A673 (cell line): ENCODE results near the gene TPM3. TPM values are rescaled to one million over a fixed set of nuclear protein-coding genes. Genes with fewer than 3 reads are reported as not detected.

Source experiments
- BruUV-seq: library from RNA; stranded (reverse); fragments of 400-500 nt; replicated peaks from 2 replicates; lab custom pipeline; 2021; lab: Mats Ljungman, UMichigan
- CTCF ChIA-PET: fragments of 300-600 bp; sonication (Branson Sonifier 250); formaldehyde crosslinking; loops from one replicate; lab custom pipeline; 2022; ENCODE audit warnings: antibody characterized with exemption; lab: Charles Lee
- POLR2A ChIA-PET: fragments of 300-600 bp; sonication (Branson Sonifier 250); formaldehyde crosslinking; loops from one replicate; lab custom pipeline; 2022; ENCODE audit warnings: antibody characterized with exemption; ENCODE audit not compliant: low non-redundant PET; lab: Charles Lee
- DNase-seq: peaks from one replicate; pipeline ENCODE4 v3.0.0-alpha.2; 2015; ENCODE audit warnings: low spot score
- H3K27ac ChIP-seq: fragments of 200-600 bp; sonication (generic); 2 replicates; pipeline ENCODE4 v1.5.1; 2016; ENCODE audit warnings: mixed run types, low read depth, mild to moderate bottlenecking, mixed read lengths, antibody characterized with exemption, low read length; ENCODE audit not compliant: poor library complexity, severe bottlenecking
- H3K27me3 ChIP-seq: fragments of 200-600 bp; sonication (generic); replicated peaks from 2 replicates; pipeline ENCODE4 v1.6.1; 2017; ENCODE audit warnings: mixed run types, low read depth, mild to moderate bottlenecking, mixed read lengths, antibody characterized with exemption, low read length; ENCODE audit not compliant: insufficient read depth, poor library complexity
- H3K36me3 ChIP-seq: fragments of 200-600 bp; sonication (generic); 2 replicates; pipeline ENCODE4 v1.6.1; 2016; ENCODE audit warnings: mixed run types, mild to moderate bottlenecking, mixed read lengths, antibody characterized with exemption, low read length; ENCODE audit not compliant: insufficient read depth, poor library complexity, severe bottlenecking
- H3K4me1 ChIP-seq: fragments of 200-600 bp; sonication (generic); 2 replicates; pipeline ENCODE4 v1.6.1; 2017; ENCODE audit warnings: mixed run types, mild to moderate bottlenecking, mixed read lengths, antibody characterized with exemption, low read length; ENCODE audit not compliant: insufficient read depth, poor library complexity, severe bottlenecking
- H3K4me3 ChIP-seq: fragments of 200-600 bp; sonication (generic); 2 replicates; pipeline ENCODE4 v1.5.1; 2016; ENCODE audit warnings: low read depth, mixed run types, mild to moderate bottlenecking, mixed read lengths, low read length; ENCODE audit not compliant: poor library complexity, severe bottlenecking
- H3K9me3 ChIP-seq: fragments of 200-600 bp; sonication (generic); 2 replicates; pipeline ENCODE4 v1.6.1; 2016; ENCODE audit warnings: mixed run types, low read depth, mild to moderate bottlenecking, mixed read lengths, antibody characterized with exemption, low read length; ENCODE audit not compliant: poor library complexity, severe bottlenecking
- EZH2 ChIP-seq: fragments of 200-600 bp; sonication (generic); IDR thresholded peaks from 2 replicates; pipeline ENCODE4 v1.6.1; 2017; ENCODE audit warnings: borderline replicate concordance, low read depth, mild to moderate bottlenecking, mixed read lengths, antibody characterized with exemption, low read length; ENCODE audit not compliant: poor library complexity, severe bottlenecking
- intact Hi-C: fragments of 100-400 bp; cut with micrococcal nuclease; formaldehyde crosslinking; loops from one replicate; pipeline ENCODE4 v1.10.0; 2022; ENCODE audit not compliant: unreplicated experiment
- total RNA-seq: library from RNA; stranded (reverse); gene quantifications from 2 replicates; pipeline ENCODE4 v1.2.3, GENCODE V29; 2021
- TF ChIP-seq, protein P1 (sequence below): fragments of 300-800, 200-600 bp; sonication (generic); conservative IDR thresholded peaks from 2 replicates; pipeline ENCODE4 v1.5.1; 2017; ENCODE audit warnings: low read depth, mild to moderate bottlenecking, antibody characterized with exemption, low read length, moderate library complexity, mixed read lengths

The TPM3 gene
- total RNA-seq, 1 experiment from 2014 or later, result 746 TPM

- peaks cover 47% of the 10 kb centered on the region for H3K36me3 ChIP-seq
- ChIA-PET POLR2A (no interaction called here), CTCF (interaction anchor here (0.6 kb wide), 1 partner anchor 23 kb away, joined by 8 read pairs; no protein-coding TSS in a partner anchor)
- TF ChIP-seq, protein P1, sequence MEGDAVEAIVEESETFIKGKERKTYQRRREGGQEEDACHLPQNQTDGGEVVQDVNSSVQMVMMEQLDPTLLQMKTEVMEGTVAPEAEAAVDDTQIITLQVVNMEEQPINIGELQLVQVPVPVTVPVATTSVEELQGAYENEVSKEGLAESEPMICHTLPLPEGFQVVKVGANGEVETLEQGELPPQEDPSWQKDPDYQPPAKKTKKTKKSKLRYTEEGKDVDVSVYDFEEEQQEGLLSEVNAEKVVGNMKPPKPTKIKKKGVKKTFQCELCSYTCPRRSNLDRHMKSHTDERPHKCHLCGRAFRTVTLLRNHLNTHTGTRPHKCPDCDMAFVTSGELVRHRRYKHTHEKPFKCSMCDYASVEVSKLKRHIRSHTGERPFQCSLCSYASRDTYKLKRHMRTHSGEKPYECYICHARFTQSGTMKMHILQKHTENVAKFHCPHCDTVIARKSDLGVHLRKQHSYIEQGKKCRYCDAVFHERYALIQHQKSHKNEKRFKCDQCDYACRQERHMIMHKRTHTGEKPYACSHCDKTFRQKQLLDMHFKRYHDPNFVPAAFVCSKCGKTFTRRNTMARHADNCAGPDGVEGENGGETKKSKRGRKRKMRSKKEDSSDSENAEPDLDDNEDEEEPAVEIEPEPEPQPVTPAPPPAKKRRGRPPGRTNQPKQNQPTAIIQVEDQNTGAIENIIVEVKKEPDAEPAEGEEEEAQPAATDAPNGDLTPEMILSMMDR, result no peak
- TF ChIP-seq EZH2, result no peak
- H3K4me3 ChIP-seq, result peak overlapping the region; percentile 71
- BruUV-seq, result no TSS peak
- H3K27ac ChIP-seq, result peak overlapping the region; percentile 96
- H3K27me3 ChIP-seq, result no peaks in the 10 kb centered on the region
- peaks cover 23% of the 10 kb centered on the region for H3K4me1 ChIP-seq
- DNase-seq, result no peak
- intact Hi-C loops, result no loop called here
- H3K9me3 ChIP-seq, result no peaks in the 10 kb centered on the region
Observed at GRCh38 chr1:154222518-154222917, 30.6 kb upstream of the TPM3 start.

DNA sequence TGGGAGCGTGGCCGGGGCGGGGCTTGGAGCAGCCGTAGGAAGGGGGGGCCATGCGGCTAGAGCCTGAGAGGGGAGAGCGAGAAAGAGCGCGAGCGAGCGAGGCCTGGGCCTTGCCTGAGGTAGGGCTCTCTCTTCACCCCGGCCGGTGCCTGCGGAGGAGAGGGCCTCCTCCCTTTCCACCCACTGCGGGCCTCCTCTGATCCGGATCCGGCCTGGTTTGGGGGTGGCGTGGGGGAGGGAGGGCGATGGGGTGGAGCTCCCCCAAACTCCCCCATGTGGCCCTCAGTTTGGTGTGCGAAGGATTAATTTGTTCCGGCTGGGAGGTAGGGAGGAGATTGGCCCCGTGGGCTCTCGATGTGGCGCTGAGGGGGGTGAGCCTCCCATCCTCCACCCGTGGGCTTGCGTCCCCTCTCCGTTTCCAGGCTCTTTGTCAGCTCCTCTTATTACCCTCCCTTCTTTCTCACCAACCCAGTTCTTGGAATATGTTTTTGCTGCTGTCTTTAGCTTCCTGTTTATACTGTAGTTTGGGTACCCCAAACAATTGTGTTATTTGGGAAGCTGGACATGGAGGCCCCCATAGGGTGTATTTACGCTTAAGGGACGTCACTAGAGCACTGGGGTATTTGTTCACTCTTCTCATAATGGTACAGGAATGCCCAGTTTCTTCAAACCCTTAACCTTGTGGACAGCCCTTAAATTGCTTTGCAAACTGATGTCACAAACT, 29.5 kb upstream of the TPM3 start:
- TF ChIP-seq EZH2, result no peak
- TF ChIP-seq, protein P1, result no peak
- peaks cover 43% of the 10 kb centered on the region for H3K36me3 ChIP-seq
- H3K9me3 ChIP-seq, result no peaks in the 10 kb centered on the region
- DNase-seq, result peak; percentile 69
- H3K27ac ChIP-seq, result peak overlapping the region; percentile 96
- H3K4me3 ChIP-seq, result peak overlapping the region; percentile 71
- CTCF ChIA-PET, result interaction anchor here (0.6 kb wide), 1 partner anchor 657 kb away, joined by 3 read pairs; no protein-coding TSS in a partner anchor
- BruUV-seq, result no TSS peak
- POLR2A ChIA-PET, result no interaction called here
- no peaks in the 10 kb centered on the region for H3K27me3 ChIP-seq
- intact Hi-C loops, result no loop called here
- H3K4me1 ChIP-seq, result peaks cover 23% of the 10 kb centered on the region

- H3K27me3 ChIP-seq, result no peaks in the 10 kb centered on the region
- peak overlapping the region; percentile 96 for H3K27ac ChIP-seq
- peaks cover 37% of the 10 kb centered on the region for H3K36me3 ChIP-seq
- POLR2A ChIA-PET, result interaction anchor here (0.9 kb wide), 1 partner anchor 231 kb away, joined by 11 read pairs; no protein-coding TSS in a partner anchor
- intact Hi-C loops, result no loop called here
- CTCF ChIA-PET, result no interaction called here
- BruUV-seq, result no TSS peak
- no peak for TF ChIP-seq EZH2
- TF ChIP-seq, protein P1, result no peak
- peak overlapping the region; percentile 71 for H3K4me3 ChIP-seq
- H3K9me3 ChIP-seq, result no peaks in the 10 kb centered on the region
- peaks cover 23% of the 10 kb centered on the region for H3K4me1 ChIP-seq
- DNase-seq, result no peak
Observed at GRCh38 chr1:154220970-154221277, 29.0 kb upstream of the TPM3 start.
